Thyroid gland (tissue), 4 donors: ENCODE measurements around the gene CEP250.

Source experiments
- CTCF ChIP-seq, 6 experiments: fragments of 200-600 bp in 3 of 6; fragments of 450-650 bp in 3 of 6; sonication (generic) in 3 of 6; IDR thresholded peaks; one replicate each; pipeline ENCODE4 v1.5.1; 2016 to 2019; ENCODE audit warnings: antibody characterized with exemption in 6 of 6, mild to moderate bottlenecking in 2 of 6, inconsistent platforms in 1 of 6, moderate library complexity in 1 of 6
- POLR2A ChIP-seq, 2 donors: fragments of 450-650 bp; IDR thresholded peaks; one replicate each; pipeline ENCODE4 v1.6.1; 2017; ENCODE audit warnings: antibody characterized with exemption in 2 of 2, mild to moderate bottlenecking in 2 of 2, moderate library complexity in 1 of 2

GRCh38 chr20:35410613-35411012 is 44.8 kb upstream of the CEP250 start:
- TF ChIP-seq CTCF (IDR thresholded peaks at IDR 0.05), result no peak
- no peak for TF ChIP-seq POLR2A (IDR thresholded peaks at IDR 0.05)
